Neutrophil (primary cell): ENCODE measurements around the gene PLPP6.
A peak's percentile ranks its signal among the peaks of the same experiment; 100 is the strongest.
"Not testable (repeated sequence)": the region's sequence is repeated elsewhere in the genome, so short reads cannot be mapped to it uniquely, and the experiment has no call there.

Experiments
- H3K27ac ChIP-seq: fragments of 200-600 bp; sonication (generic); 2 replicates; pipeline ENCODE4 v1.5.1; 2016; ENCODE audit warnings: mild to moderate bottlenecking, moderate library complexity
- H3K27me3 ChIP-seq: fragments of 200-600 bp; sonication (generic); 2 replicates; pipeline ENCODE4 v1.6.0; 2016; ENCODE audit warnings: mild to moderate bottlenecking
- H3K36me3 ChIP-seq: fragments of 200-600 bp; sonication (generic); 2 replicates; pipeline ENCODE4 v1.5.1; 2017
- H3K4me1 ChIP-seq, 2 experiments: fragments of 200-600 bp in 1 of 2; sonication (generic) in 1 of 2; 1 replicate in 1 of 2; 2 replicates in 1 of 2; pipeline versions ENCODE4 v1.5.1 to v1.6.1; 2013 to 2016; ENCODE audit warnings: low read depth in 1 of 2, low read length in 1 of 2, mild to moderate bottlenecking in 1 of 2, moderate library complexity in 1 of 2; ENCODE audit not compliant: control insufficient read depth in 1 of 2, insufficient read depth in 1 of 2
- H3K4me3 ChIP-seq, 2 experiments: fragments of 200-600 bp in 1 of 2; sonication (generic) in 1 of 2; 1 replicate in 1 of 2; 2 replicates in 1 of 2; pipeline ENCODE4 v1.5.1; 2013 to 2016; ENCODE audit warnings: low read depth in 1 of 2, low read length in 1 of 2, mild to moderate bottlenecking in 1 of 2, moderate library complexity in 1 of 2
- H3K9me3 ChIP-seq: fragments of 200-600 bp; sonication (generic); 2 replicates; pipeline ENCODE4 v1.5.1; 2016
- TF ChIP-seq, protein P1 (sequence below): fragments of 200-600 bp; sonication (generic); IDR thresholded peaks from 2 replicates; pipeline ENCODE4 v1.5.1; 2016; ENCODE audit warnings: antibody characterized with exemption

Gene PLPP6

DNA sequence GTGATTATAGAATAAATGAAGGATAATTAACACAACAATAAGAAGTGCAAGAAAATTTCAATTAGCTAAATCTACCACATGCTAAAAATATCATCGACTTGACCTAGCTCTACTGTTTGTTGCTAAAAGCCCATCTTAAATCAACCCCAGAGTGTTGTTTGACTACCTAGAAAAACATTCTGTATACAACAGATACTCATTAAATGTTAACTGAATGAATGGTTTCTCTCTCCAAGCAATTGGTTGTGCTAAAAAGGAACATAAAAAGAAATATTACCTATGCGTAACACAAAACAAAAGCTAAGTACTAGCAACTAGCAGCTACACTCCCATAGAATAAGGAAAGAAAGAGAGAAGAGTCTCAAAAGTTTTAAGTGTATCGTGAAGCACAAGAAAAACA is 5.5 kb upstream of the PLPP6 start:
- Histone ChIP-seq H3K27ac (no peak overlapping the region), H3K4me1 (peaks cover 3% of the 10 kb centered on the region in 2 experiments), H3K36me3 (no peaks in the 10 kb centered on the region), H3K27me3 (peaks cover 75% of the 10 kb centered on the region), H3K4me3 (no peak overlapping the region), H3K9me3 (no peaks in the 10 kb centered on the region)
- TF ChIP-seq, protein P1, sequence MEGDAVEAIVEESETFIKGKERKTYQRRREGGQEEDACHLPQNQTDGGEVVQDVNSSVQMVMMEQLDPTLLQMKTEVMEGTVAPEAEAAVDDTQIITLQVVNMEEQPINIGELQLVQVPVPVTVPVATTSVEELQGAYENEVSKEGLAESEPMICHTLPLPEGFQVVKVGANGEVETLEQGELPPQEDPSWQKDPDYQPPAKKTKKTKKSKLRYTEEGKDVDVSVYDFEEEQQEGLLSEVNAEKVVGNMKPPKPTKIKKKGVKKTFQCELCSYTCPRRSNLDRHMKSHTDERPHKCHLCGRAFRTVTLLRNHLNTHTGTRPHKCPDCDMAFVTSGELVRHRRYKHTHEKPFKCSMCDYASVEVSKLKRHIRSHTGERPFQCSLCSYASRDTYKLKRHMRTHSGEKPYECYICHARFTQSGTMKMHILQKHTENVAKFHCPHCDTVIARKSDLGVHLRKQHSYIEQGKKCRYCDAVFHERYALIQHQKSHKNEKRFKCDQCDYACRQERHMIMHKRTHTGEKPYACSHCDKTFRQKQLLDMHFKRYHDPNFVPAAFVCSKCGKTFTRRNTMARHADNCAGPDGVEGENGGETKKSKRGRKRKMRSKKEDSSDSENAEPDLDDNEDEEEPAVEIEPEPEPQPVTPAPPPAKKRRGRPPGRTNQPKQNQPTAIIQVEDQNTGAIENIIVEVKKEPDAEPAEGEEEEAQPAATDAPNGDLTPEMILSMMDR = no peak

DNA sequence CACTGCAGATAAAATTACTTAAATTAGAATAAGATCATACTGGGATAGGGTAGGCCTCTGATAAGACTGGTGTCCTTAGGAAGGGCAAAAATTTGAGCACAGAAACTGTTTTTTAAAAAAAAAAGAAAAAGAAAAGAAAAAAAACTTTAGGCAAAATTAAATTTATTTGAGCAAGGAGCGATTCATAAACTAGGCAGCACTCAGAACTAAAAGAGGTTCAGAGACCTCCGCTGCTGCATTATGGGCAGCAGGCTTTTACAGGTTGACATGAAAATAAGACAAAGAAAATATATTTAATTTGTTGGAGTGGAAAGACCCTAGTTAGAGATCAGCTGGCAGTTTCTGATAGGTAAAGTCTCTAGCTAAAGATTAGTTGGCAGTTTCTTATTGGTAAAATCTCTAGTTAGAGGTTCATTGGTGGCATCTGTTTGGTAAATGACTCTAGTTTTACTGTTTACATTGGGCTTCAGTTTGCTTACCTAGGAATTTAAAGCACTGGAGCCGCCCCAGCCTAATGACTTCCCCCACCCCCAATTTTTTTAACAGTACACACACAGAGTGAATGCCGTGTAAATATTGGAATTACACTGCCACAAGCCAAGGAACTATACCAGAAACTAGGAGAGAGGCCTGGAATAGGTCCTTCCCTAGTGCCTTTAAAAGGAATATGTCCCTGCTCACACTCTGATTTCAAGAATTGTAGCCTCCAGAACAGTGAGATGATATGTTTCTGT is 4.5 kb upstream of the PLPP6 start:
- no peaks in the 10 kb centered on the region for H3K9me3 ChIP-seq
- H3K36me3 ChIP-seq = no peaks in the 10 kb centered on the region
- TF ChIP-seq, protein P1 = no peak
- H3K27ac ChIP-seq = no peak overlapping the region
- H3K4me1 ChIP-seq = peaks cover 9% of the 10 kb centered on the region in 2 experiments
- H3K4me3 ChIP-seq = no peak overlapping the region
- peaks cover 75% of the 10 kb centered on the region for H3K27me3 ChIP-seq

DNA sequence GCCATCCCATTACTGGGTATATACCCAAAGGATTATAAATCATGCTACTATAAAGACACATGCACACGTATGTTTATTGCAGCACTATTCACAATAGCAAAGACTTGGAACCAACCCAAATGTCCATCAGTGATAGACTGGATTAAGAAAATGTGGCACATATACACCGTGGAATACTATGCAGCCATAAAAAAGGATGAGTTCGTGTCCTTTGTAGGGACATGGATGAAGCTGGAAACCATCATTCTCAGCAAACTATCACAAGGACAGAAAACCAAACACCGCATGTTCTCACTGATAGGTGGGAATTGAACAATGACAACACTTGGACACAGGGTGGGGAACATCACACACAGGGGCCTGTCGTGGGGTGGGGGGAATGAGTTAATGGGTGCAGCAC is 1.4 kb upstream of the PLPP6 start:
- not testable (repeated sequence) for H3K36me3 ChIP-seq, H3K27ac ChIP-seq, H3K9me3 ChIP-seq, H3K4me3 ChIP-seq
- peaks cover 16 to 21% of the 10 kb centered on the region in 2 experiments for H3K4me1 ChIP-seq
- H3K27me3 ChIP-seq = peaks cover 57% of the 10 kb centered on the region

DNA sequence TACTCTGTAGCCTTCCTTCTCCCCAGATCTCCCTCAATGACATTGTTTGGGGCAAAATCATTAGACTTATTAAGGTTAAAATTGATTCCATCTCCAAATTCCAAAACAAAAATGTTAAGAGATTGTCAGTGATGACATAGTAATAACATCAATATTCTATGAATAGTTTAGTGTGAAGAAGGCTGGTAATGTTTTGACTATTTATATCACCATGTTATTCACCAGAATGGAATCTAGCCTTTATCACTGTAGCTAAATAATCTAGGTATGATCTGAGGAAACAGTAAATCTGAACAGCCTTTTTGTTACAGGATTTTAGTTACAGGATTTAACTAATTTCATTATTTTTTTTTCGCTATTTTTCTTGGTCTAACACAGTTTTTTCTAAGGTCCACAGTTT is 929 bp upstream of the PLPP6 start:
- Histone ChIP-seq H3K4me1 (peaks cover 20 to 24% of the 10 kb centered on the region in 2 experiments), H3K4me3 (no peak overlapping the region)

DNA sequence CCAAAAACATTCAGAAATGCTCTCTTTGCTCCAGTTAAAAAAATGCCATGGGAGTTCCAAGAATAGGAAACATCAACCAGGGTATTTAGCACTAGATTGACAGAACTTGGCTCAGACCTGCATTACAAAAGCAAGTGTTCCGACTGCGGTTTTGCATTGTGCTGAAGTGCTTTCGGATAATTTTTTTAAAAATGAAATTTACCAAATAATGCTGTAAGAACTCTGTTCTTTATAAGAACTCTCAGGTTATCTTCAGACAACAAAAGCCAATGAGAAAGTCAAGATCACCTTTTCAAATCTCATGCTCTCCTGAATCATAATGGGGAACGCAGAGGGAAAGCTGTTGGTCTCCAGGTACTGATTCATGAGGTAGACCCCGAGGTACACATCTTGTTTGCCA is 483 bp upstream of the PLPP6 start:
- no peaks in the 10 kb centered on the region for H3K36me3 ChIP-seq
- H3K4me1 ChIP-seq = peaks cover 24 to 28% of the 10 kb centered on the region in 2 experiments
- TF ChIP-seq, protein P1 = no peak
- no peaks in the 10 kb centered on the region for H3K9me3 ChIP-seq
- H3K27me3 ChIP-seq = peaks cover 57% of the 10 kb centered on the region
- H3K4me3 ChIP-seq = peak overlapping the region; percentile 71 to 77
- no peak overlapping the region for H3K27ac ChIP-seq

More for the DNA sequence above, 929 bp upstream of the PLPP6 start:
- no peaks in the 10 kb centered on the region for H3K9me3 ChIP-seq
- TF ChIP-seq, protein P1 = no peak
- peaks cover 57% of the 10 kb centered on the region for H3K27me3 ChIP-seq
- H3K36me3 ChIP-seq = no peaks in the 10 kb centered on the region
- no peak overlapping the region for H3K27ac ChIP-seq

DNA sequence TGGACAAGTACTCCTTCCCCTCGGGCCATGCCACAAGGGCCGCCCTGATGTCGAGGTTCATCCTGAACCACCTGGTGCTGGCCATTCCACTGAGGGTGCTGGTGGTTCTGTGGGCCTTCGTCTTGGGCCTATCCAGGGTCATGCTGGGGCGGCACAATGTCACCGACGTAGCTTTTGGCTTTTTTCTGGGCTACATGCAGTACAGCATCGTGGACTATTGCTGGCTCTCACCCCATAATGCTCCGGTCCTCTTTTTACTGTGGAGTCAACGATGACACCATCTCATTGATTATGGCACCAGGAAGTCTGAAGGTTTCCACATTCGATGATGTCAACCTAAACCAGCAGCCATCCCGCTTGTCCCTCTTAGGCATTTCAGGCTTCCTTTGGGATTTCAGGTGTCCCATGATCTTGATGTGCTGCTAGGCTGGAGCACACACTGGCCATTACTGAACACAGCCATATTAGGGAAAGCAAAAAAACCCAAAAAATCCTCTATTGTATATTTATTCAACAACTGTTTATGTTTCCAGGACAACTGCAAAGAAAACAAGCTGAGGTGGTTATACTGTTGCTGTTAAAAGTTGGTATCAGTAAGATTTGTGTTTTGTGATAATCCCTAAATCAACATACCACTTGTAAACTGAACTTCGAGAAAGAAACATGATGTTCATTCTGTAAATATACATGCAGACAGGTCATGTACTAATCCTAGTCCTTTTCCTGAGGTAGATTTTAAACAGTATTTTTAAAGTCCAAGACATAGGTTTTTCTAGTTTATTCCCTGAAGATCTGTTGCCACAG is 1.1 kb downstream of the PLPP6 start:
- H3K4me3 ChIP-seq = peak overlapping the region; percentile 71 to 77

More for the DNA sequence above, 1.1 kb downstream of the PLPP6 start:
- peaks cover 60% of the 10 kb centered on the region for H3K27me3 ChIP-seq
- H3K9me3 ChIP-seq = no peaks in the 10 kb centered on the region
- TF ChIP-seq, protein P1 = no peak
- H3K36me3 ChIP-seq = no peaks in the 10 kb centered on the region
- H3K27ac ChIP-seq = no peak overlapping the region
- peaks cover 26 to 31% of the 10 kb centered on the region in 2 experiments for H3K4me1 ChIP-seq
